GM12872 (cell line): ENCODE results near the gene MADCAM1.
A peak's percentile ranks its signal among the peaks of the same experiment; 100 is the strongest.

ENCODE experiments used
- CTCF ChIP-seq: IDR thresholded peaks from 3 replicates; pipeline ENCODE4 v1.5.1; 2011; ENCODE audit warnings: low read depth, mild to moderate bottlenecking, low read length, moderate library complexity; ENCODE audit not compliant: insufficient read depth

Gene MADCAM1

GRCh38 chr19:511101-511851, 15.0 kb downstream of the MADCAM1 start:
- no peak for TF ChIP-seq CTCF

- no peak for TF ChIP-seq CTCF
Observed at GRCh38 chr19:512547-513365, 16.5 kb downstream of the MADCAM1 start.

GRCh38 chr19:513368-514165, 17.3 kb downstream of the MADCAM1 start:
- no peak for TF ChIP-seq CTCF

- TF ChIP-seq CTCF = no peak
Observed at GRCh38 chr19:514166-514663, 17.9 kb downstream of the MADCAM1 start.

GRCh38 chr19:517721-518597, 21.7 kb downstream of the MADCAM1 start:
- no peak for TF ChIP-seq CTCF

GRCh38 chr19:518598-519231, 22.4 kb downstream of the MADCAM1 start:
- peak; percentile 13; the same call in 1 of the 3 replicates for TF ChIP-seq CTCF
